ENCODE data around the gene STOM.

- no peak for TF ChIP-seq CTCF (conservative IDR thresholded peaks at IDR 0.05; ENCODE audit: low read depth, low read length)
- TF ChIP-seq EZH2 (IDR thresholded peaks at IDR 0.05; ENCODE audit: low read length, unreplicated experiment): no peak
These were observed 47.9 kb downstream of the STOM start for GRCh38 chr9:121322037-121322736.
